ENCODE measurements around the gene DNAH11.
"Not testable (repeated sequence)": the region's sequence is repeated elsewhere in the genome, so short reads cannot be mapped to it uniquely, and the experiment has no call there.

- TF ChIP-seq NCOA1 (IDR thresholded peaks at IDR 0.05; ENCODE audit: low read depth); ZNF263 (CRISPR knock-in tag; IDR thresholded peaks at IDR 0.05; ENCODE audit: borderline replicate concordance); EZH2 (IDR thresholded peaks at IDR 0.05; ENCODE audit: borderline replicate concordance, low read depth, low read length); KAT2B (IDR thresholded peaks at IDR 0.05; ENCODE audit: low read depth, low read length); ZNF436 (CRISPR knock-in tag; IDR thresholded peaks at IDR 0.05); HINFP (tag; conservative IDR thresholded peaks at IDR 0.05; ENCODE audit: low read depth); CTCF (IDR thresholded peaks at IDR 0.05 in 2 of 3, conservative IDR thresholded peaks at IDR 0.05 in 1 of 3; ENCODE audit: insufficient read depth in 2 of 3, low read depth in 1 of 3, low read length in 3 of 3); KLF13 (tag; IDR thresholded peaks at IDR 0.05; ENCODE audit: borderline replicate concordance, low read depth); ZBTB49 (CRISPR knock-in tag; IDR thresholded peaks at IDR 0.05; ENCODE audit: borderline replicate concordance); SP1 (CRISPR knock-in tag; IDR thresholded peaks at IDR 0.05); CTBP1 (IDR thresholded peaks at IDR 0.05; ENCODE audit: borderline replicate concordance); POLR2AphosphoS5 (IDR thresholded peaks at IDR 0.05; ENCODE audit: control insufficient read depth, insufficient read depth, low read depth, low read length); JUNB (CRISPR knock-in tag; conservative IDR thresholded peaks at IDR 0.05); ZNF318 (IDR thresholded peaks at IDR 0.05; ENCODE audit: borderline replicate concordance in 1 of 2, low read depth in 1 of 2): not testable (repeated sequence)
Measured at GRCh38 chr7:21533646-21534045, 9.2 kb upstream of the DNAH11 start.

Data from K562 (cell line).